Gastroesophageal sphincter (tissue), 4 donors: Measurements from ENCODE around the gene PARP8. TPM values are rescaled to one million over a fixed set of nuclear protein-coding genes. Genes with fewer than 3 reads are reported as not detected.
"Not testable (repeated sequence)": the region's sequence is repeated elsewhere in the genome, so short reads cannot be mapped to it uniquely, and the experiment has no call there.

Source experiments
- ATAC-seq: fragments of 150-250 bp; one replicate; pipeline ENCODE4 v1.9.1; 2016; ENCODE audit warnings: mild to moderate bottlenecking, moderate library complexity
- H3K27ac ChIP-seq, 4 donors: fragments of 200-600 bp; sonication (generic) in 3 of 4; 1 replicate in 3 of 4; 2 replicates in 1 of 4; pipeline ENCODE4 v1.5.1; 2016 to 2019
- H3K27me3 ChIP-seq: fragments of 200-600 bp; sonication (generic); one replicate; pipeline ENCODE4 v1.5.1; 2019
- H3K36me3 ChIP-seq, 2 donors: fragments of 200-600 bp; sonication (generic); one replicate each; pipeline ENCODE4 v1.5.1; 2019; ENCODE audit warnings: control low read depth in 1 of 2
- H3K4me1 ChIP-seq, 3 donors: fragments of 200-600 bp; sonication (generic); 1 replicate in 2 of 3; 2 replicates in 1 of 3; pipeline ENCODE4 v1.5.1; 2016 to 2019; ENCODE audit warnings: control low read depth in 2 of 3
- H3K4me3 ChIP-seq, 2 donors: fragments of 200-600 bp; sonication (generic); one replicate each; pipeline ENCODE4 v1.5.1; 2019; ENCODE audit warnings: mild to moderate bottlenecking in 1 of 2, moderate library complexity in 1 of 2
- H3K9me3 ChIP-seq, 3 donors: fragments of 200-600 bp; sonication (generic); one replicate each; pipeline ENCODE4 v1.5.1; 2017 to 2019; ENCODE audit warnings: control low read depth in 2 of 3
- EP300 ChIP-seq: sonication (generic); formaldehyde crosslinking; IDR thresholded peaks from one replicate; pipeline ENCODE4 v1.6.1; 2017; ENCODE audit warnings: antibody characterized with exemption, mild to moderate bottlenecking
- POLR2A ChIP-seq, 2 donors: fragments of 450-650 bp; IDR thresholded peaks; one replicate each; pipeline ENCODE4 v1.6.1; 2017; ENCODE audit warnings: antibody characterized with exemption in 2 of 2, mild to moderate bottlenecking in 2 of 2, moderate library complexity in 1 of 2
- POLR2AphosphoS5 ChIP-seq: sonication (generic); formaldehyde crosslinking; IDR thresholded peaks from one replicate; pipeline ENCODE4 v1.6.1; 2017; ENCODE audit warnings: antibody characterized with exemption
- WGBS, 2 donors: methylation state at CpG; one replicate each; pipeline ENCODE4 v1.1.5; 2018; ENCODE audit warnings: low coverage in 1 of 2; 5-methylcytosine and 5-hydroxymethylcytosine counted together
- total RNA-seq, 4 donors: library from RNA; depleted of rRNA; stranded (reverse); fragments of >200 nt; gene quantifications; one replicate each; pipeline ENCODE4 v1.1.0, GENCODE V29; 2016
- TF ChIP-seq, protein P1 (sequence below), 4 experiments: fragments of 200-600 bp in 2 of 4; fragments of 450-650 bp in 2 of 4; sonication (generic) in 1 of 4; IDR thresholded peaks; one replicate each; pipeline ENCODE4 v1.5.1; 2017 to 2019; ENCODE audit warnings: antibody characterized with exemption in 4 of 4, mild to moderate bottlenecking in 2 of 4, moderate library complexity in 2 of 4

PARP8 gene
- total RNA-seq, 4 donors from 2014 or later: 3.9 to 43.1 (median 24.8) TPM

DNA sequence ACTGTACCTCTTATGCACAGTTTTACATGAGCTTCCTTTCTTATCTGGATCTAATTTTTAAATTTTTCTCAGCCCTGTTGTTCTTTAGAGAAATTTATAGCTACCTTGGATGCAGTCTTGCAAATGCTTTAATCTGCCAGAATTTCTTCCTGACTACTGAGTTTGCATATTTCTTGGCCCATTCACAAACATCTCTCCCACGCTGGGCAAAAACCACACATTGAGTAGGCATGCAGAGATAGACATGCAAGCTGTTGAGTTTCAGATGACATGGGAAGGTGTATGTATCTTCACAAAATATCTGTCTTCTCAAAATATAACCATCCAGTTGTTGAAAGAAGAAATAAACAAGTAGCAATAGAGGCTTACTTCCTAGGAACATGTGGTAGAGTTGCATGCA is 101.2 kb downstream of the PARP8 start:
- no peaks in the 10 kb centered on the region for H3K4me1 ChIP-seq
- H3K4me3 ChIP-seq: no peak overlapping the region
- no peaks in the 10 kb centered on the region for H3K27me3 ChIP-seq
- TF ChIP-seq EP300 (no peak), POLR2AphosphoS5 (no peak), POLR2A (IDR thresholded peaks at IDR 0.05) (no peak)
- TF ChIP-seq, protein P1, sequence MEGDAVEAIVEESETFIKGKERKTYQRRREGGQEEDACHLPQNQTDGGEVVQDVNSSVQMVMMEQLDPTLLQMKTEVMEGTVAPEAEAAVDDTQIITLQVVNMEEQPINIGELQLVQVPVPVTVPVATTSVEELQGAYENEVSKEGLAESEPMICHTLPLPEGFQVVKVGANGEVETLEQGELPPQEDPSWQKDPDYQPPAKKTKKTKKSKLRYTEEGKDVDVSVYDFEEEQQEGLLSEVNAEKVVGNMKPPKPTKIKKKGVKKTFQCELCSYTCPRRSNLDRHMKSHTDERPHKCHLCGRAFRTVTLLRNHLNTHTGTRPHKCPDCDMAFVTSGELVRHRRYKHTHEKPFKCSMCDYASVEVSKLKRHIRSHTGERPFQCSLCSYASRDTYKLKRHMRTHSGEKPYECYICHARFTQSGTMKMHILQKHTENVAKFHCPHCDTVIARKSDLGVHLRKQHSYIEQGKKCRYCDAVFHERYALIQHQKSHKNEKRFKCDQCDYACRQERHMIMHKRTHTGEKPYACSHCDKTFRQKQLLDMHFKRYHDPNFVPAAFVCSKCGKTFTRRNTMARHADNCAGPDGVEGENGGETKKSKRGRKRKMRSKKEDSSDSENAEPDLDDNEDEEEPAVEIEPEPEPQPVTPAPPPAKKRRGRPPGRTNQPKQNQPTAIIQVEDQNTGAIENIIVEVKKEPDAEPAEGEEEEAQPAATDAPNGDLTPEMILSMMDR (IDR thresholded peaks at IDR 0.05): no peak
- peaks cover 0 to 8% of the 10 kb centered on the region in 2 donors for H3K36me3 ChIP-seq
- H3K27ac ChIP-seq: no peak overlapping the region
- no peak for ATAC-seq
- WGBS, 2 donors: 60% methylated on average over 1 of the region's 1 CpG; no CpG with 5 or more reads in 1 of the 2 donors
- H3K9me3 ChIP-seq: no peaks in the 10 kb centered on the region

DNA sequence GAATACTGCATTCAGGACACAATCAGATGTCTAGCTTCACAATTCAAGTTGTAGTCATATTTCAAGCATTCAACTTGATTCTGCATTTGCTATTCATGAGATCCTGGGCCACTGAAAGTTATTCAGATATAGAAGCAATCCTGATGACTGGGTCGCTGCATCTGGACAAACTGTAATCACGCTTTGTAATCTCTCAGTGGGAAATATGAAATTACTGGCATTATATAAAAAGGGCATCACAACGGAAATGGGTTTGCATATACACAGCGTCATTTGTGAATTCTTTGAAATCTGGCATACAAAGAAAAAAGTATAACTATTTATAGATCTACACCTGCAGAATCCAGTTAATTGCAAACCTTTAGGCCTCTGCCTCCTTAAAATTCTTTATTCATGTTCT is 102.2 kb downstream of the PARP8 start:
- H3K27ac ChIP-seq: no peak overlapping the region
- no peaks in the 10 kb centered on the region for H3K27me3 ChIP-seq
- WGBS, 2 donors: 86 to 92% methylated on average over 4 of the region's 4 CpGs
- H3K4me1 ChIP-seq: no peaks in the 10 kb centered on the region
- TF ChIP-seq EP300 (no peak), POLR2A (IDR thresholded peaks at IDR 0.05) (no peak)
- no peaks in the 10 kb centered on the region for H3K9me3 ChIP-seq
- ATAC-seq: no peak
- H3K4me3 ChIP-seq: no peak overlapping the region
- peaks cover 0 to 5% of the 10 kb centered on the region in 2 donors for H3K36me3 ChIP-seq

DNA sequence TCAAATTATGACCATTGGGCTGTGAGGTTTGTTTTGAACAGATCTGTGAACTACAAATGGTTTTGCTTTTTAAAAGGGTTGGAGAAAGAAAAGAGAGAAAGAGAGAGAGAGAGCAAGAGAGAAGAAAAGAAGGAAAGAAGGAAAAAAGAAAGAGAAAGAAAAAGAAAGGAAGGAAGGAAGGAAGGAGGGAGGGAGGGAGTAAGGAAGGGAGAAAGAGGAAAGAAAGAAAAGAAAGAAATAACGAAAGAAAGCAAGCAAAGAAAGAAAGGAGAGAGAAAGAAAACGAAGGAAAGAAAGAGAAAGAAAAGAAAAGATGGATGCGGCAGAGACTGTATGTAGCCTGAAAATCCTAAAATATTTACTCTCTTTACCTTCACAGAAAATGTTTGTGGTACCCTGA is 104.0 kb downstream of the PARP8 start:
- ATAC-seq: no peak
- 80 to 100% methylated on average over 2 to 3 of the region's 3 CpGs for WGBS, 2 donors
- no peak overlapping the region for H3K27ac ChIP-seq
- no peak overlapping the region for H3K4me3 ChIP-seq
- no peaks in the 10 kb centered on the region for H3K27me3 ChIP-seq
- H3K36me3 ChIP-seq: peaks cover 0 to 13% of the 10 kb centered on the region in 2 donors
- peaks cover 0 to 7% (median 0%) of the 10 kb centered on the region in 3 donors for H3K9me3 ChIP-seq
- H3K4me1 ChIP-seq: no peaks in the 10 kb centered on the region
- TF ChIP-seq, protein P1 (IDR thresholded peaks at IDR 0.05): no peak
- TF ChIP-seq POLR2AphosphoS5 (no peak), POLR2A (IDR thresholded peaks at IDR 0.05) (no peak), EP300 (no peak)

DNA sequence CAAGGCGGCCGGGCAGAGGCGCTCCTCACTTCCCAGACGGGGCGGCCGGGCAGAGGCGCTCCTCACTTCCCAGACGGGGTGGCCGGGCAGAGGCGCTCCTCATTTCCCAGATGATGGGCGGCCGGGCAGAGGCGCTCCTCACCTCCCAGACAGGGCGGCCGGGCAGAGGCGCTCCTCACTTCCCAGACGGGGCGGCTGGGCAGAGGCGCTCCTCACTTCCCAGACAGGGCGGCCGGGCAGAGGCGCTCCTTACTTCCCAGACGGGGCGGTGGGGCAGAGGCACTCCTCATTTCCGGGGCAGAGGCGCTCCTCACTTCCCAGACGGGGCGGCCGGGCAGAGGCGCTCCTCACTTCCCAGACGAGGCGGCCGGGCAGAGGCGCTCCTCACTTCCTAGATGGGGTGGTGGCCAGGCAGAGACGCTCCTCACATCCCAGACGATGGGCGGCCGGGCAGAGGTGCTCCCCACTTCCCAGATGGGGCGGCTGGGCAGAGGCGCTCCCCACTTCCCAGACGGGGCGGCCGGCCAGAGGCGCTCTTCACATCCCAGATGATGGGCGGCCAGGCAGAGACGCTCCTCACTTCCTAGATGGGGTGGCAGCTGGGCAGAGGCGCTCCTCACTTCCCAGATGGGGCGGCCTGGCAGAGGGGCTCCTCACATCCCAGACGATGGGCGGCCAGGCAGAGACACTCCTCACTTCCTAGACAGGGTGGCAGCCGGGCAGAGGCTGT is 108.2 kb downstream of the PARP8 start:
- not testable (repeated sequence) for H3K27me3 ChIP-seq, H3K27ac ChIP-seq, ATAC-seq, H3K9me3 ChIP-seq, H3K4me3 ChIP-seq, H3K4me1 ChIP-seq
- peaks cover 0 to 13% of the 10 kb centered on the region in 2 donors for H3K36me3 ChIP-seq
- no CpG with 5 or more reads among the region's 51 CpGs for WGBS, 2 donors

DNA sequence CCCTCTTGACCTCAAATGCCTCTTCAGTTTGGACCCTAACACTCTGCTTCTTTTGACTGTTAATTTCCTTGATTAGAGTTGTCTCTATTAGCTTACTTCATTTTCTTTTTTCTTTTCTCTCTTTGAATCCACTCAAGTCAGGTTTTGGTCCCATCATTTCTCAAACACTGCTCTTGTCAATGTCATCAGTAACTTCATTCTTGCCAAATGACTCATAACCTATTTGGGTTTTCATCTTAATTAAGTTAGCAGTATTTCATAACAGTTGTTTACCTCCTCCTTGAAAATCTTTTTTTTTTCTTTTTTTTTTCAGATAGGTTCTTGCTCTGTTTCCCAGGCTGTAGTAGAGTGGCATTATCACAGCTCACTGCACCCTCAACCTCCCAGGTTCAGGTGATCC is 119.6 kb downstream of the PARP8 start:
- ATAC-seq: no peak
- no peak overlapping the region for H3K27ac ChIP-seq
- no peaks in the 10 kb centered on the region for H3K9me3 ChIP-seq
- no peak for TF ChIP-seq POLR2A (IDR thresholded peaks at IDR 0.05)
- TF ChIP-seq EP300: no peak
- TF ChIP-seq, protein P1 (IDR thresholded peaks at IDR 0.05): no peak
- no peak for TF ChIP-seq POLR2AphosphoS5
- no peak overlapping the region for H3K4me3 ChIP-seq
- H3K4me1 ChIP-seq: no peaks in the 10 kb centered on the region
- H3K27me3 ChIP-seq: no peaks in the 10 kb centered on the region
- H3K36me3 ChIP-seq: peaks cover 0 to 45% of the 10 kb centered on the region in 2 donors

DNA sequence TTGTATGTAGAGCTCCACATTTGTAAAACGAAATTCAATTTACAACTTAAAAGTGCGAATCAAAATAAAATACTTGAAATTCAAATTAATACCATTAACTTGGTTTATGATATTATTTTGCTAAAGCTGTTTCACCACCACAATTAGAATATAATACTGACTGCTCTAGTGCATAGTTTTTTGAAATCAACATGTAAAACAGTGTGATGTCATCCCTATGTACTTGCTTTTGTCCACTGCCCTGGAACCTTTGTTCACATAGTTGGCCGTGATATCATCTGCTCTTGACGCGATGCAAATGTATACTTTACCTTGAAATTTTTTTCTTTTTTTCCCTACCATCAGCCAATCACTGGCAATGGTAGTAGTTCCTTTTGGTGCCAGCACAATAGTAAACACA is 125.4 kb downstream of the PARP8 start:
- Histone ChIP-seq H3K27me3 (no peaks in the 10 kb centered on the region), H3K4me3 (no peak overlapping the region), H3K4me1 (no peaks in the 10 kb centered on the region), H3K36me3 (peaks cover 0 to 52% of the 10 kb centered on the region in 2 donors), H3K9me3 (no peaks in the 10 kb centered on the region), H3K27ac (no peak overlapping the region)
- ATAC-seq: no peak
- 92 to 95% methylated on average over 5 of the region's 5 CpGs for WGBS, 2 donors
- TF ChIP-seq, protein P1 (IDR thresholded peaks at IDR 0.05): no peak
- TF ChIP-seq POLR2A (IDR thresholded peaks at IDR 0.05): no peak
- no peak for TF ChIP-seq EP300
- no peak for TF ChIP-seq POLR2AphosphoS5
